ENCODE measurements around the gene FLYWCH1.
A peak's percentile ranks its signal among the peaks of the same experiment; 100 is the strongest.
"Not testable (repeated sequence)": the region's sequence is repeated elsewhere in the genome, so short reads cannot be mapped to it uniquely, and the experiment has no call there.

Gene FLYWCH1

GRCh38 chr16:2900526-2901075 lies 11.1 kb upstream of the FLYWCH1 start:
- no peak for DNase-seq

- DNase-seq: no peak
Measured at GRCh38 chr16:2902337-2903130, 9.2 kb upstream of the FLYWCH1 start.

- DNase-seq: peak; percentile 55
Measured at GRCh38 chr16:2904100-2904921, 7.4 kb upstream of the FLYWCH1 start.

GRCh38 chr16:2904922-2905240 lies 6.8 kb upstream of the FLYWCH1 start:
- no peak for DNase-seq

GRCh38 chr16:2905241-2905987 lies 6.3 kb upstream of the FLYWCH1 start:
- DNase-seq: peak; percentile 97

- DNase-seq: no peak
Measured at GRCh38 chr16:2905988-2906387, 5.7 kb upstream of the FLYWCH1 start.

- not testable (repeated sequence) for DNase-seq
Measured at GRCh38 chr16:2907084-2907753, 4.5 kb upstream of the FLYWCH1 start.

GRCh38 chr16:2910441-2910969 lies 1.2 kb upstream of the FLYWCH1 start:
- no peak for DNase-seq

GRCh38 chr16:2912330-2913199 lies 834 bp downstream of the FLYWCH1 start:
- DNase-seq: no peak

- no peak for DNase-seq
Measured at GRCh38 chr16:2913603-2914002, 1.9 kb downstream of the FLYWCH1 start.

GRCh38 chr16:2914233-2914632 lies 2.5 kb downstream of the FLYWCH1 start:
- no peak for DNase-seq

- DNase-seq: no peak
Measured at GRCh38 chr16:2915196-2915929, 3.6 kb downstream of the FLYWCH1 start.

GRCh38 chr16:2919511-2920255 lies 8.0 kb downstream of the FLYWCH1 start:
- DNase-seq: no peak

- no peak for DNase-seq
Measured at GRCh38 chr16:2923481-2923880, 11.8 kb downstream of the FLYWCH1 start.

GRCh38 chr16:2924901-2925755 lies 13.4 kb downstream of the FLYWCH1 start:
- no peak for DNase-seq

GRCh38 chr16:2925951-2926649 lies 14.4 kb downstream of the FLYWCH1 start:
- no peak for DNase-seq

- DNase-seq: no peak
Measured at GRCh38 chr16:2926650-2926999, 14.9 kb downstream of the FLYWCH1 start.

- DNase-seq: peak; percentile 49
Measured at GRCh38 chr16:2927010-2927646, 15.4 kb downstream of the FLYWCH1 start.

Measured in NCI-H2029 treated with DMSO at 0.1 percent for 48 hours (cell line).